C4-2B (cell line): ENCODE data around the gene USP53.

Experiments used
- CTCF ChIP-seq: fragments of 450-650 bp; conservative IDR thresholded peaks from 2 replicates; pipeline ENCODE4 v1.5.1; 2017; ENCODE audit warnings: mild to moderate bottlenecking
- ZFX ChIP-seq: fragments of 450-650 bp; IDR thresholded peaks from 2 replicates; pipeline ENCODE4 v1.6.1; 2017

- TF ChIP-seq CTCF (no peak), ZFX (no peak)
Measured at GRCh38 chr4:119261986-119262385, 49.5 kb downstream of the USP53 start.
